ENCODE measurements around the gene OSGIN1.
A peak's percentile ranks its signal among the peaks of the same experiment; 100 is the strongest.
"Not testable (repeated sequence)": the region's sequence is repeated elsewhere in the genome, so short reads cannot be mapped to it uniquely, and the experiment has no call there.

Gene OSGIN1

DNA sequence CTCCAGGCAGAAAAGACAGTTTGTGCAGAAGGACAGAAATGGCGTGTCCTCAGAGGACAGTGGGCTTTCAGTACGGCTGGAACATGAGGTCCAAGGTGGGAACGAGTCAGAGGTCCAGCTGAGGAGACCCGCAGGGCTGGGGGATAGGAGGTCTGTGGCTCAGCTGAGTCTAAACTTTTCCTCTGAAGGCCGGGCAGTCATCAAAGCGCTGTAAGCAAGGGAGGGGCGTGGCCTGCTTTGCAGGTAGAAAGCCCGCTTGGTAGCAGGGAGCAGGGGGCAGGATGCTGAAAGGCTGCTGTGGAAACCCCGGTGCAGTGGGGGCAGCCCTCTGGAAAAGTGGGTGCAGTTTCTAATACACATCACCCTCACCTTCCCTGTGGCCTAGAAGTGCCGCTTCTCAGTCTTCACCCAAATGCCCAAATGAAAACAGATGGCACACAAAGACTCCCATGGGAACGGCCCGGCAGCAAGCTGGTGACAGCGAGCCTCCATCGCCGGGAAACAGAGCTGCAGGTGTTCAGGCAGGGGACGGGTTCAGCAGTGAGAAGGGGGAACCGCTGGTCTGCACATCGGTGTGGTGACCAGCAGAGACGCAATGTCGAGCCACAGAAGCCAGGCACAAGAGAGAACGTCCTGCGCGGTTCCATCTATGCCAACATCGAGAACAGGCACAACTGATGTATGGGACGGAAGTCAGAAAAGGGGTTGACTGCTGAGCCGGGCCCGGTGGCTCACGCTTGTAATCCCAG lies 12.2 kb upstream of the OSGIN1 start:
- DNase-seq (ENCODE audit: low spot score): no peak

DNA sequence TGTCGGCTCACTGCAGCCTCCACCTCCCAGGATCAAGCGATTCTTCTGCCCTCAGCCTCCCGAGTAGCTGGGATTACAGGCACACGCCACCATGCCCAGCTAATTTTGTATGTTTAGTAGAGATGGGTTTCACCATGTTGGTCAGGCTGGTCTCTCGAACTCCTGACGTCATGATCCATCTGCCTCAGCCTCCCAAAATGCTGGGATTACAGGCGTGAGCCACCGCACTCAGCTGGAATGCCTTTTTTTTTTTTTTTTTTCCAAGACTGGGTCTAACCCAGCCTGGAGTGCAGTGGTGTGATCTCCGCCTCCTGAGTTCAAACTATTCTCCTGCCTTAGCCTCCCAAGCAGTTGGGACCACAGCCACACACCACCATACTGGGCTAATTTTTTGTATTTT lies 11.5 kb upstream of the OSGIN1 start:
- DNase-seq (ENCODE audit: low spot score): not testable (repeated sequence)

DNA sequence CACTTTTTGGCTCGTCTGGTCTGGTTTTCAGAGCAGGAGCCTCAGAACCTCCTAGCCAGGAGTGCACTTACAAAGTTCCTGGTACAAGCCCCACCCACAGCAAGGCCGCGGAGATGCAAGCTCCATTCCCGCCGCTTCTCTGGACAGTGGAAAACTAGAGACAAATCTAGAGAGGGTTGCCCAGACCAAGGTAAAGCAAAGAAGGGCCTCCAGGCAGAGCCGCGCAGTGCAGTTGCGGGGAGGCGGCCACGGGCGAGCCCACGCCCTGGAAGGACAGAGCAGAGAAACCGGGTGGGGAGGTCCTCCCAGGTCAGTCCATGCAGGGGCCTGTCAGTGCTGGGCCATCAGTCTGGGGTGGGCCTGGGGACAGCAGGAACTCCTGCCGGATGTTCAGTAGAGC lies 11.0 kb upstream of the OSGIN1 start:
- DNase-seq (ENCODE audit: low spot score): no peak

DNA sequence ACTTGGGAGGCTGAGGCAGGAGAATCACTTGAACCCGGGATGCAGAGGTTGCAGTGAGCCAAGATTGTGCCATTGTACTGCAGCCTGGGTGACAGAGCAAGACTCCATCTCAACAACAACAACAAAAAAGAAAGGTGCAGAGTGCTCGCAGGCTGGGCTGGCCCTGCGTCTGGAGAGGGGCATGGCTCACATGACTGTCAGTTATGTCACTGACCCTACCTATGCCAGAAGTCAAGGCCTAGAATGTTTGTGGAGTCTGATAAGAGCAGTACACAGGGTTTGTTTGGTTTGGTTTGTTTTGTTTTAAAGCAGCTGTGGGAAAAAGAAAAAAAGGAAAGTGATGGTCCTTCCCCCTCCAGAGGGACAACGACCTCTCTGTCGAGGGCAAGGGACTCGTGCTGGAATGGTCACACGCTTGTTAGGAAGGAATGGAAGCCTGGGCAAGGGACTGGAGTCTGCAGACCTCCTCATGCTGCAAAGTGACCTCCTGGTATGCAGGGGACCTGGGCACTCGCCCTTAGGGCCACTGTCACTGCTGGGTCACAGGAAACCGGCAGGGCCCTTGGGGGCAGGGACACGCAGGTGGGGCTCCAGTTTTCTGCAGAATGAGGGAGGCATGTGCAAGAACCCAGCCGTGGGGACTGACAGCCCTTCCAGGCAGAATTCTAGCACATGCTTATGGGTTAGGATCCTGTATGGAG lies 10.1 kb upstream of the OSGIN1 start:
- DNase-seq (ENCODE audit: low spot score): no peak

DNA sequence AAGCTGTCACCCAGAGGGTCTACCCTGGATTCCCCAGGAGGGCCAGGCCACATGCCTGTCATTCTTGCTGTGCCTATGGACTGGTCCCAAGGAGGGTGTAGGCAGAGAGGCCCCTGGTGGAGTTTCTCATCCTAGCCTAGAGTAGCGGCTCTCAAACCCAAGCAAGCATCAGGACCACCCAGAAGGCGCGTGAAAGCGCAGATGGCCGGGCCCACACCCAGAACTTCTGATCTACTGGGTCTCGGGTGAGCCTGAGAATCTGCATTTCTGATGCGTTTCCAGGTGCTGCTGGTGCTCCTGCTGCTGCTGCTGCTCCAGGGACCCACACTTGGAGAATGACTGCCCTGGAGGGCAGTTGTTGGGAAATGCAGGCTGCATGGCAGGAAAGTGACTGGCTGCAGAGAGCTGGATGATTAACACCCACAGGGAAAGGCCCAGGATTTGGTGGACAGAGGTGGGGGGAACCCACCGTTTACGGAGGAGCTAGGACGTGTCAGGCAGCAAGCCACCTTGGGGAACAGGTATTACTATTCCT lies 9.5 kb upstream of the OSGIN1 start:
- DNase-seq (ENCODE audit: low spot score): no peak

DNA sequence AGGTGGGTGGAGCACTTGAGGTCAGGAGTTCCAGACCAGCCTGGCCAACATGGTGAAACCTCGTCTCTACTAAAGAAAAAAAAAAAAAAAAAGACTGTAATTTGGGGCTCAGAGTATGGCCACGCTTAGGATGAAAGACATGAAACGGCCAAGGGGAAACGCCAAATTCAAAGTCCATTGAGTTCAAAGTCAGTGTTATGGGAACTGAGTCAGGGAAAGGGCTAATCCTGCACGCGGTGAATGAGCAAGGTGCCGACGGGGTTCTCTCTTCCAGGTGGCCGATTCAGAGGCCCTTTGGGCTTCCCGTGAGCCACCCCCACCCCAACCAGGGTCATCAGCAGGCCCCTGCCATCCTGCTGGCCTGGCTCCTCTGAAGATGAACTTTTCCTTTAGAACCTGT lies 7.5 kb upstream of the OSGIN1 start:
- DNase-seq (ENCODE audit: low spot score): no peak

DNA sequence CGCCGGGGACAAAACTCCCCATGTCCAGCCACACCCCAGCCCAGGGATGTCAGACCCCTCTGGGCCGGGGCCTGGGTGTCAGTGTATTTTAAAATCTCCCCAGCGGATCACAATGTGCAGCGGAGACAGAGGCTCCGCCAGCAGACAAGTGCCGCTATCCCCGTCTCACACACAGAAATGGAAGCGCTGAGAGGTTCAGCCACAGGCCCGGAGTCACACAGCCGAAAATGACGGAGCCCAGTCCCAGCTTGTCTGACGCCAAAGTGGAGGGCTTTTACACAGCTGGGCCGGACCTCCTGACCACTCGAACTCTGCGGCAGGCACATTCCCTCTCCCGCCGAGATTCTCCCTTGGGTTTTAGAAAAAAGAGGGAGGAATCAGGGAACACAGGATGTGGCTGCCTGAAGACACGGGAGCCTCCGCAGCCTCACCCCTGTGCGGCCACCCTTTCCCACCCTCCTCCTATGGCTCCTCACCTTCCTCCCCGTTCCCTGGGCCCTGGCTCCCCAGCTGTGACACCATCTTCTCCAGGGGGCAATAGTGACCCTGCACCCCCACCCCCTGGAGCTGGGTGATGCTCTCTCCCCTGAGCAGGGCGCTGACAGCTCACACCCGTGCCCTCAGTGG lies 6.8 kb upstream of the OSGIN1 start:
- no peak for DNase-seq (ENCODE audit: low spot score)

DNA sequence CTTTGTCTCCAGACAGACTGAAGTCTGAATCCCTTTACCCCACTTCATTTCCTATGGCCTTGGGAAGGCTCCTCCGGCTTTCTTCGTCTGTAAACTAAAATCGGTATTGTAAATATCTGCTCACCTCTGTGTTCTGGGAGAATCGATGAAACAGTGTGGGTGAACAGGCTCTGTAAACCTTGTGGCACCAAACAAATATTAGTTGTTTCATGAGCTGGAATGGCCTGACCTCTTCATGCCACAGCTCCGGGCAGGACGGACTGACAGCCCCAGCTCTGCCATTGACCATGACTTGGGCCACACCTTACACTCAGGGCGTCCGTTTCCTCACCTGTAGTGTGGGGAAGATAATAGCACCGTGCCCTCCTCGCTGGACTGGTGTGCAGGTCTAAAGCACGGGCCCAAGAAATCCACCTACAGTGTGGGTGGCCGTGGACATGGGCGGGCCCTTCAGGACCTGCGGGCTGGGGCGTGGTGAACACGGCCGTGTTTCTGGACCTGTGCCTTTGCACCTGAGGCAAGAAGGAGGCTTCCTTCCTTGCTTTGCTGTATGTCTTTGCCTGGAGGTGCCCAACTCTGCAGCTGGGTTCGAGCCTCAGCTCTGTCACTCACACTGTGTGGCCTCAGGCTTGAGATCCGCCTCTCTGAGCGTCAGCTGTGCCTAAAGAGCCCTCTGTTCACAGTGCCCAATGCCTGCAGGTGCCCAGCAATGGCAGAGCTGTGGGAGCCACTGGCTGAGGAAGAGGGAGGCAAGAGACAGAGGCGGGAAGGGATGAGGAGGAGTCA lies 6.1 kb upstream of the OSGIN1 start:
- DNase-seq (ENCODE audit: low spot score): no peak

DNA sequence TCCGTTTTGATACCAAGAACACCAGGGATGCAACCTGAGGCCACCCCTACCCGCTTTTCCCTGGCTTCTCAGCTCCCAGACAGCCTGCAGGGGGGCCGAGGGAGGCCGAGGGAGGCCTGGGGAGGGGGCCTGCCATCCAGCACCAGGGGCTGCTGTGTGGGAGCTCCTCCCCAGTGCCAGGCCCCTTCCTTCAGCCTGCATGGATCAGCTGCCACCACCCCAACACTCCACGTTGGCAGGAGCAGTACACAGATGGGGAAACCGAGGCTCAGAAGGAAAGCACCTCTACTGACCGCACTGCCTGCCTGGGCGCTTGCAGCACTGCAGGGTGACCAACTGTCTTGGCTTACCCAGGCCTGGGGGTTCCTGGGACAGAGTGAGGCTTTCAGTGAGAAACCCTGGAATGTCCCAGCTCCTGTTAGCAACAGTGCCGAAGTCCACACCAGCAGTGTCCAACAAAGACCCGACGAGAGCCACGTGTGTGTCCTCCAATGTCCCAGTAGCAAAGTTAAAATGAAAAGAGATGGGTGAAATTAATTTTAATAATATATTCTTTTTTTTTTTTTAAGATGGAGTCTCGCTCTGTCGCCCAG lies 5.3 kb upstream of the OSGIN1 start:
- DNase-seq (ENCODE audit: low spot score): no peak

DNA sequence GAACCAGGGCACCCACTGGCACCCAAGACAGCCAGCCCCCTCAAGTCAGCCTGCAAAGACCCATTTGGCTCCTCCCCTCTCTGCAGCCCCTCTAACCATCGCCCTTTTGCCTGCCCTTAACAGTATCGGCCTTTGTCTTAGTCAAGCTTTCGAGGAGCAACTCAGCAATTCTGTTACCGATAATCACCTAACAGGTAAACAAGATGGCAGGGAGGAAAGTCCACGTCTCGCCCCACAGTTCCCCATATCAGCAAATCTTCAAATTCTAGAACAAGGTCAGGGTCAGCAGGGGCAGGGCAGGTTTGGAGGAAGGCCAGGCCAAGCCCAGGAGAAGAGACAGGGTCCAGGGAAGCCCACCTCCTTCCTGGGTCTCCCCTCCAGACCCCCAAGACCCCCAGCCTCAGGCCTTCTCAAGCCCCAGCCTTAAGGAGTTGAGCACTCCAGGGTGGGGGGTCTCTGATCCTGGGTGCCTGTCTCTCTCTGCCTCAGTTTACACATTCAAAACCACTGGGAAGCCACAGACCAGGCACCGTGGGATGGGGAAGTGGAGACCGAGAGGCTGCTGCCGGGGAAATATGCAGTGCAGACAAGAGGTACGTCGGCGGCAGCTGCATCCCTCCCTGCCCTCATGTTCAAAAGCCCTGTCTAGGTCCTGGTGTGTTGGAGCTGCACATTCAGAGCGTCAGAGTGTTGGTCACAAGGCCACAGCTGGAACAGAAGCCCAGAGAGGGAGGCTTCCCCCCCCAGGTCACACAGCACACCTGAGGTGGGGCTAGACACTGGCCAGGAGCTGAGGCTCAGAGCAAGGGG lies 3.9 kb upstream of the OSGIN1 start:
- DNase-seq (ENCODE audit: low spot score): no peak

DNA sequence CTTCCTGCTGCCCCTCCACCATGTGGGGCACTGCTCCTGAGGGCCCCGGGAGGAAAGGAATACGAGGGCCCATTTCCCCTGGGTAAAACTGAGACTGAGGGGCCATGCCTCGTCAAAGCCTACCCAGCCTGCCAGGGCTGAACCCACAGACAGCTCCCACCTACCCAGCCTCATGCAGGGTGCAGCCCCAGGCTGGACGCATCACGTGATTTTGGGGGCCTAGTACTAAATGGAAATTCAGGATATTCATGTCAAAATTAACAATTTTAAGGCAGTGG lies 3.4 kb upstream of the OSGIN1 start:
- no peak for DNase-seq (ENCODE audit: low spot score)

DNA sequence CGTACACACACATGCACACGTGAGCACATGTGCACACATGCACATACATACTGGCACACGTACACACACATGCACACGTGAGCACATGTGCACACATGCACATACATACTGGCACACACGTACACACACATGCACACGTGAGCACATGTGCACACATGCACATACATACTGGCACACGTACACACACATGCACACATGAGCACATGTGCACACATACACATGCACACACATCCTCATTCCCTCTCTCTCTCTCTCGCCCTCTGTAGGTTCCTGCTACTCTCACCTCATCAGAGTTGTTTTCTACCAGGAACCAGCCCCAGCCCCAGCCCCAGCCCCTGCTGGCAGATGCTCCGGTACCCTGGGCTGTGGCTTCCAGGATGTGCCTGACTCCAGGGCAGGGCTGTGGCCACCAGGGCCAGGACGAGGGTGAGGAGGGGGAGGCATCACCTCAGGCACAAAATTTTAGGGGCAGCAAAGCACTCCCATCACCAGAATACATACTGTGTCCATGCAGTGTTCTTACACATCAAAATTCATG lies 2.1 kb upstream of the OSGIN1 start:
- DNase-seq (ENCODE audit: low spot score): not testable (repeated sequence)

DNA sequence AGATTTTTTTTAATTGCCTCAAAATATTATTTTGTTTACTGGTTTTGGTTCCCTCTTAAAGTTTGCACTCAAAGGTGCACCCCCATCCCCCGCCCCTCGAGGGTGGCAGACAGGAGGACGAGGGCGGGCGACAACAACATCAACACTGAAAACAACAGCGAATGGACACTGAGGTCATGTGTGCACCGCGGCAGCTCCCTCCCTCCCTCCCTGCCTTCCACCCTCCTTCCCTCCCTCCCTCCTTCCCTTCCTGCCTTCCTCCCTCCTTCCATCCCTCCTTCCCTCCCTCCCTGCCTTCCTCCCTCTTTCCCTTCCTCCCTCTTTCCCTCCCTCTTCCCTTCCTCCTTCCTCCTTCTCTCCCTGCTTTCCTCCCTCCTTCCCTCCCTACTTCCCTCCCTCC lies 1.5 kb upstream of the OSGIN1 start:
- DNase-seq (ENCODE audit: low spot score): no peak

DNA sequence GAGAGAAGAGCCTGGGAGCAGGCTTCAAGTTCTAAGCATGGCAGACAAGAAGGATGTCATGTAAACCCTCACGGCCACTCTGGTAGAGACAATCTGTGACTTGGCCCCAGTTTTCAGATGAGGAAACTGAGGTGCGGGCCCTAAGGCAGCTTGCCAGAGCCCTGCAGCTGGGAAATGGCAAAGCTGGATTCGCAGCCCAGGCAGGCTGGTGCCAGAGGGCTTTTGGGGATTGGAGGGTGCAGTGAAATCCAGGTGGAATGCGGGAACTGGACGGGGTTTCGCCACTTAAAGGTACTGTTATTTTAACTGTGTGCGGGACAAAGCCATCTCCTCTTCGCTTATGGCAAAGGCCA lies 477 bp upstream of the OSGIN1 start:
- no peak for DNase-seq (ENCODE audit: low spot score)

DNA sequence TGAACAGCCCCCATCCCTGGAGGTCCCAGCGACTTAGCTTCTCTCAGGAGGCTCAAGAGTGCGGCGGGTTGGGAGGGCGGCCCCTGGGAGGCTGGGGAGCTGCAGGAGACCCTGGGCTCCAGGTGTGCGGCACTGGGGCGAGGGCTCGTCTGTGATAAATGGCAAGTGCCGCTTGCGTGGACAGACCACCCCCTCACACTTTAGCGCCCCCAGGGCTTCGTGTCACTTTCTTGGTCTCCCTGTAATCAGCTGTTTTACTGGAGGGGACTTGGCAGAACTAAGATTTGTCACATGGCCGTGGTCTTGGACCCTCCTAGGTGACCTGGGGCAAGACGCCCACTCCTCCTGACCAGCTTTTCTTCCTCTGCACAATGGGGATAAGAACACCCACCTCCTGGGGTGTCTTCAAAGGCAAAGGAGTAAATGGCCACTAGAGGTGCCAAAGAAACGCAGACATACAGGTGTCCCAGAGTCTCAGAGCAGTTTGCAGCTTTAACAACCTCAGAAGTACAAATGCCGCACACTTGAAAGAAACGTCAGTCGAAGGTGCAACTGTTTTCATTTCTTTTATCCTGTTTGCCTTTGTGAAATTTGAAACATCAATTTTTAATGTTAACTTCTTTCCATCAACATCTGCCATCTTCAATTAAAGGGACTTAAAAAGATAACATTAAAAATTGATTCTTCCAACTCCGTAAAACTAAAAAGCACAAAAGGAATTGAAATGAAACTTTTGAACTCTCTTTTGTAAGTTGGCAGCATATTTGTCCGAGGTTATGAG lies 946 bp downstream of the OSGIN1 start:
- DNase-seq (ENCODE audit: low spot score): no peak

DNA sequence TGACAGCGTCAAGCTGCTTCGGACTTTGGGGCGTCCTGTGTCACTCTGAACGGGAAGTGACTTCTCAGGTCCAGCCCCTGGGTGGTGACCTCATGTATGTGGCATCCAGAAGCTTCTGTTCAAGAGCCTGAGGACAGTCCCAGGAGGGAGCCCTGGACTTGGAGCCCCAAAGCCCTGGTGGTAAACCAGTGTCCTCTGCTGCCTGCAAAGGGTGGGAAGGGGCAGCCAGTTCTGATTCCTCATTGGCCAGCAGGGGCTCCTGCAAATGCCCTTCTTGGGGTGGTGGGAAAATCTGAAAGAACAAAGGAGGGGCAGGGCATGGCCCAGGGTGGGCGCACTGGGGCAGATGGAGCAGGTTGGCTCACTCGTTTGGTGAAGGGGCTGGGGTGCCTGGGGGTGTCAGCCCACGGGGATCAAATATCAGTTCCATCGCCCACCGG lies 1.6 kb downstream of the OSGIN1 start:
- DNase-seq (ENCODE audit: low spot score): no peak

DNA sequence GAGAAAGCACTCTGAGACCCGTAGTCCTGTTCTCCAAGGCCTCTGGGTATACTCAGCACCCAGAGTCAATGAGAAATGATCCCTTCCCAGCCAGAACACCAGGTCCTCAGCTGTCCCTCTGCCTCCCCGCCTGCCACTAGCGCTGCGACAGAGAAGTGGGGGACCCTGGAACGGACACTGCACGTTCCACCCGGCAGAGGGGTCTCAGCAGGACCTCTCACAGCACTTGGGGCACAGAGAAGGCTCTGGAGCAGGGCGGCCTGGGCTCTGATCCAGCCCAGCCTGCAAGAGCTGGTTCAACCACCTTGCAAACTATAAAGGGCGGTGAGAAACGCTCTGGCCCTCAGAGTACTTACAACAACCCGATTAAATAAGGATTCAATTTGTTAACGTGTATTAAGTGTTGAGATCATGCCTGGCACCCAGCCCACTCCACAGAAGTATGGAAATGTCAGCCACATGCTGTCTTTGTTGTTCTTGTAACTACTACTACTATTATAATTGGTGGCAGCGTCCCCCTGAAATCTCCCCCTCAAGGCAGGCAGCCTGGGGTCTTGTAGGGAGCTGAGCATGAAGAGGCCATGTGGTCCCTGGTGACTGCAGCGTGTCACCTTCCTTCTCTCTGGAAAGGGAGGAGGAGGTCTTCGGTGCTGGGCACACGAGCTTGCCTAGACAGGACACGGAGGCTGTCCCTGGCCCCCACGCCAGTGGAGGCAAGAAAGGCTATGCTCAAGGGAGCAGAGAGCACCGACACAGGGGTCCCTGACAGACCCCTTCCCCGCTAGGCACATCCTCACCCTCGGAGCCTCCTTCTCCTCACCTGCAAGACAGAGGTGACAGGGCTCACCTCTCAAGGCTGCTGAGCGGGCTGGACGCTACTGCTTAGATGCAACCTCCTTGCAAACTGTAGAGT lies 2.4 kb downstream of the OSGIN1 start:
- DNase-seq (ENCODE audit: low spot score): no peak

DNA sequence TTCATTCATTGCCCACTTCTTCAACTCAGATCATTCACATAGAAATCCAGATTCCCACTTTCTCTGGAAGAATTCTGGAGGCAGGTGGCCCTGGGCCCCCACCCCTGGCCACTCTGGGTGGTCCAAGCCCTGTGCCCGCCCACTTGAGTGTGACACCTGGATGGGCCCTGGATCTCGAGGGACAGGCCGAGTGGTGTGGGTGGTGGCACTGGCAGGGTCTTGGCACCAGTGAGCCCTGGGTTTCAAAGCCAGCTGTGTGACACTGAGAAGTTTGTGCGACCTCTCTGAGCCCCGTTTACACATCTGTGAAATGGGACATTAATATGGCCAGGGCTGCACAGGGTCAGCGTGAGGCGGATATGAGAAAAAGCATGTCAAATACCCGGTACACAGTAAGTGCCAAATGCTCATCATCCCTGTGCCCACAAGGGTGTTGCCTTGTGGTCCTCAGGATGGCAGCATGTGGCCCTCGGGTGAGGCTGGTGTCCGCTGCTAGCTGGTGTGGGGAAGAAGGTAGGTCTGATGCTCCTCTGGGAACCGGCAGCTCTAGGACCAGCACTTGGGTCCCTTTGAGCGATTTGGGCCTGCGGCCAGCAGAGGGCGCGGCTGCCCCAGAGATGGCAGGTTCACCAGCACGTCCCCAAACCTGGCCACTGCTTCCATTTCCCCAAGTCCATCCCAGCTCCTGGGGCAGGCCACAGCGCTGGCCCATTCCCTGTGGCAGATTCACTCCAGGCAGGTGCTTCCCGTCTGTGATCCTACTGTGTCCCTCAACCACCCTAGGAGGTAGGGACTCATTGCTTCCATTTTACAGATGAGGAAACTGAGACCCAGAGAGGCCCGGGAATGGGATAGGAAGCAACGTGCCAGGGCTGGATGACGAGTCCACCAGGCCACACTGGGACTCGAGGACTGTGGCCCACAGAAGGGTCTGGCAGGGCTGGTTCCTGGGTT lies 3.6 kb downstream of the OSGIN1 start:
- DNase-seq (ENCODE audit: low spot score): peak; percentile 90

All from ecto neural progenitor cell (in vitro differentiated cells).